ENCODE results near the gene HELZ.

The HELZ gene

DNA sequence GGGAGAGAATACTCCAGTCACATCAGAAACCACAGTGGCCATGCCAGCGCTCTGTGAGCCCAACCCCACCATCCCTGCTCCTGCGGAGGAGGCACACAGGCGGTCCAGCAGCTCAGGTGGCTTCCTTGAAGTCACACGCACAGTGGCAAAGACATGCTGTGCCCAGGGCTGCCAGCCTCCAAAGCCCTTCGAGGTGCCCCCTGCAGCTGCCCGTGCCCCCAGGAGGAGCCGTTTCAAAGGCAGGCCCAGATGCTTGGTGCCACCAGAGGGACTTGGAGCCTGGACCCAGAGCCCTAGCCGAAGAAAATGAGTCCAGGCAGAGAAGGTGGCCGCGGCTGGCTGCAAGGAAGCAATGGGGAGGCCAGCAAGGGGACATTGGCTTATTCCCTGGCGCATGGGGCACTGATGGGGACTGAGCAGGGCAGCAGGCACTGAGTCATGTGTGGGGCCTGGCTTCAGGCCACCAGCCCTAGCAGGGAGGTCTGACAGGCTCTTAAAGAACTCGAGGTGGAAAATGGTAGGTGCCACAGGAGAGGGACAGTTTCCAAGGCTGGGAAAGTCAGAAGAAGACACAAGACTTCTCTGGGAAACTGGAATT, 217.9 kb downstream of the HELZ start:
- DNase-seq (ENCODE audit: low read depth), result no peak

- DNase-seq (ENCODE audit: low read depth), result no peak
These were observed 218.7 kb downstream of the HELZ start for GRCh38 chr17:67026341-67026740.

GRCh38 chr17:67025216-67025792, 219.7 kb downstream of the HELZ start:
- no peak for DNase-seq (ENCODE audit: low read depth)

DNA sequence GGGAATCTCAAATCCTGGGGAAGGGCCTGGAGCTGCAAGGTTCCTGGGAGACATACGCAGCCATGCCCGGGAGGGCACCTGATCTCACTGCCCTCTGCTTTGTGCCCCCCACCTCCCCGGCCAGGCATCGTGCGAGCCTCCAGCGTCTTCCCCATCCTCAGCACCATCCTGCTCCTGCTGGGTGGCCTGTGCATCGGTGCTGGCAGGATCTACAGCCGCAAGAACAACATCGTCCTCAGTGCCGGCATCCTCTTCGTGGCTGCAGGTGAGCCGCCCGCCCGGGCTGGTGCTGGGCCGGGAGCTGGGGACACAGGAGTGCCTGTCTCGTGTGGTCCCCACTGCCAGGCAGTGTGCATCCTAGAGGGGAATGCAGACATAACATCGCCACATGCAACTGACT, 220.3 kb downstream of the HELZ start:
- DNase-seq (ENCODE audit: low read depth), result no peak

DNA sequence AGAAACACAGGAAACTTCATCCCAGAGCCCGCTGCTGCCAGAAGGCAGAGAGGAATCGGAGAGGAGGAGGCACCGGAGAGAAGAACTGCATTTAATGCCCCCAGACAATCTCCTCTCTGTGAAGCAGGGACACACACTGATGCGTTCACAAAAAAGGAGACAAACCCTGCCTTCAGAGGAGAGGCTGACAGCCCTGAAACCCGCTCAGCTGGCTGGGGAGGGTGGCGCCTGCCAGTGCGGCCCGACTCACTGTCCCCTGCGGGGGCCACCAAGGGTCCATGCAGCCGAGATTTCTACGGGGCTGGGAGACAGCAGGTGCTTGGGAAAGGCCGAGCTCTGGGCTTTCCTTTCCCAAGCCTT, 222.6 kb downstream of the HELZ start:
- DNase-seq (ENCODE audit: low read depth), result no peak

GRCh38 chr17:67021743-67022450, 223.1 kb downstream of the HELZ start:
- DNase-seq (ENCODE audit: low read depth), result no peak

GRCh38 chr17:67021196-67021595, 223.8 kb downstream of the HELZ start:
- DNase-seq (ENCODE audit: low read depth), result no peak

Data from GM04503 (cell line).